SU-DHL-6 (cell line): ENCODE data around the gene COPS2.

Experiments
- EZH2phosphoT487 ChIP-seq: fragments of 200-600 bp; sonication (generic), shearing (Covaris generic); conservative IDR thresholded peaks from 2 replicates; pipeline ENCODE4 v1.6.1; 2018; ENCODE audit warnings: mild to moderate bottlenecking, antibody characterized with exemption, low read length, moderate library complexity, mixed read lengths
- TF ChIP-seq, protein P1 (sequence below): fragments of 200-600 bp; sonication (generic); IDR thresholded peaks from one replicate; pipeline ENCODE4 v1.5.1; 2017; ENCODE audit warnings: antibody characterized with exemption, mild to moderate bottlenecking, low read length, moderate library complexity; ENCODE audit not compliant: insufficient read depth, poor library complexity, severe bottlenecking

DNA sequence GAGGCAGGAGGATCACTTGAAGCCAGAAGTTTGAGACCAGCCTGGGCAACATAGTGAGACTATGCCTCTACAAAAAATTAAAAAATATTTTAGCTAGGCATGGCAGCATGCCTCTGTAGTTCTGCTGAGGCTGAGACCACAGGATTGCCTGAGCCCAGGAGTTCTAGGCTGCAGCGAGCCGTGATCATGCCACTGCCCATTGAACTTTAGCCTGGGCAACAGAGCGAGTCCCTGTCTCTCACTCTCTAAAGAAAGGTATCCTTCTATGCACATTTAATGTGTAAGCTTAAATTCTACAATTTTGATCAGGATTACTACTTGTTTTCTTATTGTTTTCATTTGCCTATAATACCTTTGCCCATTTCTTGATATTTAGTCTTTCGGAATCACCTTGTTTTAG, 41.5 kb upstream of the COPS2 start:
- TF ChIP-seq, protein P1, sequence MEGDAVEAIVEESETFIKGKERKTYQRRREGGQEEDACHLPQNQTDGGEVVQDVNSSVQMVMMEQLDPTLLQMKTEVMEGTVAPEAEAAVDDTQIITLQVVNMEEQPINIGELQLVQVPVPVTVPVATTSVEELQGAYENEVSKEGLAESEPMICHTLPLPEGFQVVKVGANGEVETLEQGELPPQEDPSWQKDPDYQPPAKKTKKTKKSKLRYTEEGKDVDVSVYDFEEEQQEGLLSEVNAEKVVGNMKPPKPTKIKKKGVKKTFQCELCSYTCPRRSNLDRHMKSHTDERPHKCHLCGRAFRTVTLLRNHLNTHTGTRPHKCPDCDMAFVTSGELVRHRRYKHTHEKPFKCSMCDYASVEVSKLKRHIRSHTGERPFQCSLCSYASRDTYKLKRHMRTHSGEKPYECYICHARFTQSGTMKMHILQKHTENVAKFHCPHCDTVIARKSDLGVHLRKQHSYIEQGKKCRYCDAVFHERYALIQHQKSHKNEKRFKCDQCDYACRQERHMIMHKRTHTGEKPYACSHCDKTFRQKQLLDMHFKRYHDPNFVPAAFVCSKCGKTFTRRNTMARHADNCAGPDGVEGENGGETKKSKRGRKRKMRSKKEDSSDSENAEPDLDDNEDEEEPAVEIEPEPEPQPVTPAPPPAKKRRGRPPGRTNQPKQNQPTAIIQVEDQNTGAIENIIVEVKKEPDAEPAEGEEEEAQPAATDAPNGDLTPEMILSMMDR: no peak
- TF ChIP-seq EZH2phosphoT487: no peak
